Activated T-helper 2 cell treated with anti-CD3 and anti-CD28 coated beads, Interferon-gamma antibody, Interleukin-2, Interleukin-4, amounts not matched to agents 10 μg/mL and 5 μg/mL and 100 μg/mL, durations not matched to agents 14 hours and 24 hours and 36 hours (primary cell): ENCODE results near the gene ATXN7L1. TPM values are rescaled to one million over a fixed set of nuclear protein-coding genes. Genes with fewer than 3 reads are reported as not detected.
"Not testable (repeated sequence)": the region's sequence is repeated elsewhere in the genome, so short reads cannot be mapped to it uniquely, and the experiment has no call there.

ENCODE experiments used
- DNase-seq: peaks from one replicate; pipeline ENCODE4 v3.0.0; 2021; ENCODE audit warnings: low spot score
- H3K27ac Mint-ChIP-seq: one replicate; pipeline ENCODE4 v1.8.0; 2021; ENCODE audit warnings: mixed read lengths
- H3K27me3 Mint-ChIP-seq: one replicate; pipeline ENCODE4 v1.8.0; 2021; ENCODE audit warnings: low read depth, mixed read lengths
- H3K36me3 Mint-ChIP-seq: one replicate; pipeline ENCODE4 v1.8.0; 2021; ENCODE audit warnings: low read depth, mixed read lengths
- H3K4me1 Mint-ChIP-seq: one replicate; pipeline ENCODE4 v1.8.0; 2021; ENCODE audit warnings: low read depth, mixed read lengths
- H3K4me3 Mint-ChIP-seq: one replicate; pipeline ENCODE4 v1.8.0; 2021; ENCODE audit warnings: low read depth, mild to moderate bottlenecking, moderate library complexity, mixed read lengths
- H3K9me3 Mint-ChIP-seq: one replicate; pipeline ENCODE4 v1.8.0; 2021; ENCODE audit warnings: mixed read lengths
- intact Hi-C: fragments of 100-400 bp; cut with micrococcal nuclease; formaldehyde crosslinking; loops from one replicate; pipeline ENCODE4 v1.15.1; 2023
- total RNA-seq: library from RNA; stranded (reverse); gene quantifications from 2 replicates; pipeline ENCODE4 v1.2.3, GENCODE V29; 2022

ATXN7L1 gene
- total RNA-seq, 1 donor from 2014 or later, result 12.4 TPM

- Mint-ChIP-seq H3K27me3 (no peaks in the 10 kb centered on the region), H3K4me3 (no peak overlapping the region), H3K4me1 (peaks cover 11% of the 10 kb centered on the region), H3K27ac (no peak overlapping the region), H3K36me3 (no peaks in the 10 kb centered on the region), H3K9me3 (no peaks in the 10 kb centered on the region)
- no peak for DNase-seq
- intact Hi-C loops, result no loop called here
Observed at GRCh38 chr7:105718511-105718925, 157.9 kb downstream of the ATXN7L1 start.

GRCh38 chr7:105715528-105715927 is 160.9 kb downstream of the ATXN7L1 start:
- Mint-ChIP-seq H3K9me3 (peaks cover 24% of the 10 kb centered on the region), H3K4me3 (no peak overlapping the region), H3K27me3 (no peaks in the 10 kb centered on the region), H3K4me1 (peaks cover 11% of the 10 kb centered on the region), H3K36me3 (peaks cover 19% of the 10 kb centered on the region), H3K27ac (no peak overlapping the region)
- intact Hi-C loops, result no loop called here
- DNase-seq, result no peak

- Mint-ChIP-seq H3K9me3 (peaks cover 28% of the 10 kb centered on the region), H3K27ac (no peak overlapping the region), H3K27me3 (no peaks in the 10 kb centered on the region), H3K36me3 (peaks cover 23% of the 10 kb centered on the region), H3K4me1 (peaks cover 11% of the 10 kb centered on the region), H3K4me3 (no peak overlapping the region)
- DNase-seq, result no peak
- intact Hi-C loops, result no loop called here
Observed at GRCh38 chr7:105713488-105714465, 162.6 kb downstream of the ATXN7L1 start.

GRCh38 chr7:105712877-105713276 is 163.5 kb downstream of the ATXN7L1 start:
- peaks cover 28% of the 10 kb centered on the region for H3K9me3 Mint-ChIP-seq
- peaks cover 23% of the 10 kb centered on the region for H3K36me3 Mint-ChIP-seq
- peaks cover 15% of the 10 kb centered on the region for H3K4me1 Mint-ChIP-seq
- intact Hi-C loops, result no loop called here
- H3K4me3 Mint-ChIP-seq, result no peak overlapping the region
- no peaks in the 10 kb centered on the region for H3K27me3 Mint-ChIP-seq
- no peak for DNase-seq
- H3K27ac Mint-ChIP-seq, result no peak overlapping the region

- peaks cover 28% of the 10 kb centered on the region for H3K9me3 Mint-ChIP-seq
Observed at GRCh38 chr7:105711726-105712402, 164.5 kb downstream of the ATXN7L1 start.

GRCh38 chr7:105710720-105711119 is 165.7 kb downstream of the ATXN7L1 start:
- DNase-seq, H3K27ac Mint-ChIP-seq, H3K4me3 Mint-ChIP-seq, H3K27me3 Mint-ChIP-seq, intact Hi-C loops: not testable (repeated sequence)
- Mint-ChIP-seq H3K9me3 (peaks cover 28% of the 10 kb centered on the region), H3K4me1 (peaks cover 22% of the 10 kb centered on the region), H3K36me3 (peaks cover 28% of the 10 kb centered on the region)

More at GRCh38 chr7:105711726-105712402, 164.5 kb downstream of the ATXN7L1 start:
- intact Hi-C loops, result no loop called here
- no peak overlapping the region for H3K4me3 Mint-ChIP-seq
- H3K4me1 Mint-ChIP-seq, result peaks cover 24% of the 10 kb centered on the region
- H3K27ac Mint-ChIP-seq, result no peak overlapping the region
- H3K27me3 Mint-ChIP-seq, result no peaks in the 10 kb centered on the region
- H3K36me3 Mint-ChIP-seq, result peaks cover 28% of the 10 kb centered on the region
- DNase-seq, result no peak

GRCh38 chr7:105708763-105709080 is 167.7 kb downstream of the ATXN7L1 start:
- DNase-seq, result no peak
- Mint-ChIP-seq H3K9me3 (peaks cover 28% of the 10 kb centered on the region), H3K4me3 (no peak overlapping the region), H3K27me3 (no peaks in the 10 kb centered on the region), H3K27ac (no peak overlapping the region), H3K36me3 (peaks cover 28% of the 10 kb centered on the region), H3K4me1 (peaks cover 17% of the 10 kb centered on the region)
- intact Hi-C loops, result no loop called here

GRCh38 chr7:105707967-105708762 is 168.2 kb downstream of the ATXN7L1 start:
- intact Hi-C loops, result no loop called here
- Mint-ChIP-seq H3K36me3 (peaks cover 28% of the 10 kb centered on the region), H3K4me1 (peaks cover 17% of the 10 kb centered on the region), H3K9me3 (peaks cover 28% of the 10 kb centered on the region), H3K4me3 (peak overlapping the region; percentile 8), H3K27me3 (no peaks in the 10 kb centered on the region), H3K27ac (no peak overlapping the region)
- DNase-seq, result no peak

GRCh38 chr7:105707381-105707780 is 169.0 kb downstream of the ATXN7L1 start:
- Mint-ChIP-seq H3K36me3 (peaks cover 23% of the 10 kb centered on the region), H3K4me3 (no peak overlapping the region), H3K4me1 (peaks cover 17% of the 10 kb centered on the region), H3K27ac (no peak overlapping the region), H3K9me3 (peaks cover 22% of the 10 kb centered on the region), H3K27me3 (no peaks in the 10 kb centered on the region)
- intact Hi-C loops, result no loop called here
- DNase-seq, result no peak

- Mint-ChIP-seq H3K4me1 (peaks cover 17% of the 10 kb centered on the region), H3K27me3 (no peaks in the 10 kb centered on the region), H3K4me3 (no peak overlapping the region), H3K36me3 (peaks cover 9% of the 10 kb centered on the region), H3K27ac (no peak overlapping the region), H3K9me3 (peaks cover 4% of the 10 kb centered on the region)
- no peak for DNase-seq
- intact Hi-C loops, result no loop called here
Observed at GRCh38 chr7:105705427-105705826, 171.0 kb downstream of the ATXN7L1 start.

- Mint-ChIP-seq H3K36me3 (peaks cover 6% of the 10 kb centered on the region), H3K27me3 (no peaks in the 10 kb centered on the region), H3K9me3 (no peaks in the 10 kb centered on the region), H3K4me1 (peaks cover 14% of the 10 kb centered on the region), H3K4me3 (no peak overlapping the region), H3K27ac (no peak overlapping the region)
- intact Hi-C loops, result no loop called here
- DNase-seq, result no peak
Observed at GRCh38 chr7:105703207-105703930, 173.0 kb downstream of the ATXN7L1 start.

- DNase-seq, result no peak
- H3K27me3 Mint-ChIP-seq, result no peaks in the 10 kb centered on the region
- H3K4me3 Mint-ChIP-seq, result no peak overlapping the region
- H3K27ac Mint-ChIP-seq, result no peak overlapping the region
- intact Hi-C loops, result no loop called here
- no peaks in the 10 kb centered on the region for H3K4me1 Mint-ChIP-seq
- no peaks in the 10 kb centered on the region for H3K9me3 Mint-ChIP-seq
- H3K36me3 Mint-ChIP-seq, result no peaks in the 10 kb centered on the region
Observed at GRCh38 chr7:105699568-105700236, 176.7 kb downstream of the ATXN7L1 start.
